ENCODE results near the gene UCK2. TPM values are rescaled to one million over a fixed set of nuclear protein-coding genes. Genes with fewer than 3 reads are reported as not detected.

Gene UCK2
- total RNA-seq, 1 experiment from 2014 or later: 67.2 TPM

DNA sequence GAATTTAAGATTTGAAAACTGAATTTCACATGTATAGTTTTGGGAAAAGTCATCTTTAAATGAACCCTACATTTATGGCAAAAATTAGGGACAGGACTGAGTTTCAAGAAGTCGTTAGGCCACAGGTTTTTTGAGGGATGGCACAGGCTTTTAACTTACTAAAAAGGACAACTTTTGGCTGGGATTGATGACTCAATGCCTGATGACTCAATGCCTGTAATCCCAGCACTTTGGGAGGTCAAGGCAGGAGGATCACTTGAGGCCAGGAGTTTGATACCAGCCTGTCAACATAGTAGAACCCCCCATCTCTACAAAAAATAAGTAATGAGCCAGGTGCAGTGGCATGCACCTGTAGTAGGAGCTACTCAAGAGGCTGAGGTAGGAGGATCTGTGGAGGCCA is 15.9 kb downstream of the UCK2 start:
- intact Hi-C loops (cut with micrococcal nuclease; ENCODE audit: unreplicated experiment): no loop called here
- H3K4me1 ChIP-seq: peaks cover 25% of the 10 kb centered on the region; the same call in 1 of the 2 replicates
- Mint-ChIP-seq H3K36me3 (ENCODE audit: insufficient read depth, unreplicated experiment) (no peaks in the 10 kb centered on the region), H3K27ac (ENCODE audit: unreplicated experiment) (no peak overlapping the region), H3K9me3 (ENCODE audit: unreplicated experiment) (no peaks in the 10 kb centered on the region), H3K4me3 (ENCODE audit: unreplicated experiment) (no peak overlapping the region), H3K4me1 (ENCODE audit: low read depth, unreplicated experiment) (peaks cover 25% of the 10 kb centered on the region), H3K27me3 (ENCODE audit: insufficient read depth, unreplicated experiment) (no peaks in the 10 kb centered on the region)
- H3K4me3 ChIP-seq (ENCODE audit: low read depth, low read length): no peak overlapping the region
- BruUV-seq (replicated peaks): no TSS peak
- no peak for TF ChIP-seq CTCF (IDR thresholded peaks at IDR 0.05; ENCODE audit: insufficient read depth in 1 of 2, low read depth in 1 of 2, low read length in 1 of 2, severe bottlenecking in 1 of 2, unreplicated experiment in 1 of 2)
- ChIA-PET CTCF (no interaction called here), POLR2A (no interaction called here)
- H3K9me3 ChIP-seq: no peaks in the 10 kb centered on the region
- no peaks in the 10 kb centered on the region for H3K36me3 ChIP-seq (ENCODE audit: control insufficient read depth, insufficient read depth, low read length)
- DNase-seq: no peak
- no peaks in the 10 kb centered on the region for H3K27me3 ChIP-seq (replicated peaks; ENCODE audit: control insufficient read depth, insufficient read depth, low read length)

DNA sequence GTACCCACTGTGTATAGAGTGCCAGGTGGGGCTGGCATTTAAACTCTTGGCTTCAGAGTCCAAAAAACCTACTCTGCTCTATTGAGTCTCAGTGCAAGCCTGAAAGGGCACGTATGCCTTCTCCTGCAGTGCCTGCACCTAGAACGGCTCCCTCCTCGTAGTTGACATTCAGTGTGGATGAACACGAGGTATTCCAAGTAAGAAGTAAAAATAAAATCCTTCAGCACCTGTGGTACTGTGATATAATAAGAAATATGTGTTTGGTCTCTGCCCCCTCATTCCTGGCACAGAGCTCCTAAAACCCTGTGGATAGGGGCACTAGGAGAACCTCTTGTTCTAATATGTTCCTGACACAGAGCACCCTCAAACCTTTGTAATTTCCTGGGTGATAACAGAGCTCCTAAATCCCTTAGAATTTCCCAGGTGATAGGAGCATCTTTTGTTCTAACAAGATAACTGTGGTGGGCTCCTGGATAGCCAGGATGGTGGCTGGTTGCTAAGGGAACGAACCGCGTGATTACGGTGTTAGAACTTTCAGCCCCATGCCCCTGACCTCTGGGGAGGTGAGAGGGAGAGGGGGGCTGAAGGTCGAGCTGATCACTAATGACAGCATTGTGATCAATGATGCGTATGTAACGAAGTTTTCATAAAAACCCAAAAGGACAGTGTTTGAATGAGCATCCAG is 16.8 kb downstream of the UCK2 start:
- Mint-ChIP-seq H3K27ac (ENCODE audit: unreplicated experiment) (no peak overlapping the region), H3K36me3 (ENCODE audit: insufficient read depth, unreplicated experiment) (no peaks in the 10 kb centered on the region), H3K4me3 (ENCODE audit: unreplicated experiment) (no peak overlapping the region), H3K4me1 (ENCODE audit: low read depth, unreplicated experiment) (peaks cover 28% of the 10 kb centered on the region), H3K27me3 (ENCODE audit: insufficient read depth, unreplicated experiment) (no peaks in the 10 kb centered on the region), H3K9me3 (ENCODE audit: unreplicated experiment) (no peaks in the 10 kb centered on the region)
- Histone ChIP-seq H3K9me3 (no peaks in the 10 kb centered on the region), H3K27me3 (replicated peaks; ENCODE audit: control insufficient read depth, insufficient read depth, low read length) (no peaks in the 10 kb centered on the region), H3K4me3 (ENCODE audit: low read depth, low read length) (no peak overlapping the region), H3K4me1 (peaks cover 25% of the 10 kb centered on the region; the same call in 1 of the 2 replicates), H3K36me3 (ENCODE audit: control insufficient read depth, insufficient read depth, low read length) (no peaks in the 10 kb centered on the region)
- ChIA-PET POLR2A (no interaction called here), CTCF (no interaction called here)
- DNase-seq: no peak
- no TSS peak for BruUV-seq (replicated peaks)
- no peak for TF ChIP-seq CTCF (IDR thresholded peaks at IDR 0.05; ENCODE audit: insufficient read depth in 1 of 2, low read depth in 1 of 2, low read length in 1 of 2, severe bottlenecking in 1 of 2, unreplicated experiment in 1 of 2)
- intact Hi-C loops (cut with micrococcal nuclease; ENCODE audit: unreplicated experiment): no loop called here

DNA sequence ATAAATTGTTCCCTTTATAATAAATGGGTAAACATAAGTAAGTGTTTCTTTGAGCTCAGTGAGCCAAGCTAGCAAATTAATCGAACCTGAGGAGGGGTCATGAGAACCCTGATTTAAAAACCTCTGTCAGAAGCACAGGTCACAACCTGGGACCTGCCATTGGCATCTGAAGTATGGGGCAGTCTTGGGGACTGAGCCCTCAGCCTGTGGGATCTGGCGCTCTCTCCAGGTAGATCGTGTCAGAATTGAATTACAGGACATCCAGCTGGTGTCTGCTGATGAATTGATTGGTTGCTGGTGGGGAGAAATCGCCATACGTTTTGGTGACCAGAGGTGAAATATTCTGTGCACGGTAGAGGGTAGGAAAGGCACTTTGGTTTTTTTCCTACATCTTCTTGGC is 17.5 kb downstream of the UCK2 start:
- Mint-ChIP-seq H3K9me3 (ENCODE audit: unreplicated experiment) (no peaks in the 10 kb centered on the region), H3K27me3 (ENCODE audit: insufficient read depth, unreplicated experiment) (no peaks in the 10 kb centered on the region), H3K4me3 (ENCODE audit: unreplicated experiment) (no peak overlapping the region), H3K36me3 (ENCODE audit: insufficient read depth, unreplicated experiment) (no peaks in the 10 kb centered on the region), H3K4me1 (ENCODE audit: low read depth, unreplicated experiment) (peaks cover 25% of the 10 kb centered on the region), H3K27ac (ENCODE audit: unreplicated experiment) (no peak overlapping the region)
- no peaks in the 10 kb centered on the region for H3K36me3 ChIP-seq (ENCODE audit: control insufficient read depth, insufficient read depth, low read length)
- TF ChIP-seq CTCF (IDR thresholded peaks at IDR 0.05; ENCODE audit: insufficient read depth in 1 of 2, low read depth in 1 of 2, low read length in 1 of 2, severe bottlenecking in 1 of 2, unreplicated experiment in 1 of 2): no peak
- ChIA-PET POLR2A (no interaction called here), CTCF (interaction anchor here (0.6 to 0.8 kb wide), 2 partner anchors 17 to 80 kb away, joined by 3 read pairs; no protein-coding TSS in a partner anchor)
- H3K27me3 ChIP-seq (replicated peaks; ENCODE audit: control insufficient read depth, insufficient read depth, low read length): no peaks in the 10 kb centered on the region
- H3K4me3 ChIP-seq (ENCODE audit: low read depth, low read length): no peak overlapping the region
- intact Hi-C loops (cut with micrococcal nuclease; ENCODE audit: unreplicated experiment): no loop called here
- H3K9me3 ChIP-seq: no peaks in the 10 kb centered on the region
- no peak for DNase-seq
- H3K4me1 ChIP-seq: peaks cover 25% of the 10 kb centered on the region; the same call in 1 of the 2 replicates
- no TSS peak for BruUV-seq (replicated peaks)
